SK-N-SH (cell line): Measurements from ENCODE around the gene HIRA.

Source experiments
- CTCF ChIP-seq: fragments of 200-600 bp; sonication (generic); IDR thresholded peaks from 2 replicates; pipeline ENCODE4 v1.6.1; 2017; ENCODE audit warnings: antibody characterized with exemption, mild to moderate bottlenecking, moderate library complexity
- EP300 ChIP-seq, 2 experiments: IDR thresholded peaks; 2 replicates each; pipeline versions ENCODE4 v1.4.0 to v1.6.1; 2012; ENCODE audit warnings: borderline replicate concordance in 1 of 2, low read depth in 1 of 2, low read length in 1 of 2
- EZH2phosphoT487 ChIP-seq: fragments of 200-600 bp; sonication (generic); IDR thresholded peaks from 2 replicates; pipeline ENCODE4 v1.6.1; 2017; ENCODE audit warnings: low read depth, mixed run types, mild to moderate bottlenecking, antibody characterized with exemption, moderate library complexity, borderline replicate concordance
- FOXJ3 ChIP-seq: sonication (generic); formaldehyde crosslinking; IDR thresholded peaks from 2 replicates; pipeline ENCODE4 v1.5.1; 2020; ENCODE audit warnings: mild to moderate bottlenecking, missing genetic modification reagents
- GABPA ChIP-seq: IDR thresholded peaks from 2 replicates; pipeline ENCODE4 v1.4.0; 2012; ENCODE audit warnings: low read depth, mild to moderate bottlenecking
- MAX ChIP-seq: IDR thresholded peaks from 2 replicates; pipeline ENCODE4 v1.4.0; 2012; ENCODE audit warnings: low read depth
- POLR2AphosphoS5 ChIP-seq: IDR thresholded peaks from 2 replicates; pipeline ENCODE4 v1.6.1; 2012; ENCODE audit warnings: low read depth, low read length
- RAD21 ChIP-seq: IDR thresholded peaks from 2 replicates; pipeline ENCODE4 v1.6.1; 2012; ENCODE audit warnings: mild to moderate bottlenecking, low read length
- REST ChIP-seq: IDR thresholded peaks from 2 replicates; pipeline ENCODE4 v1.6.1; 2012; ENCODE audit warnings: mild to moderate bottlenecking, low read depth, low read length, moderate library complexity
- RFX5 ChIP-seq: IDR thresholded peaks from 2 replicates; pipeline ENCODE4 v1.6.1; 2012; ENCODE audit warnings: mild to moderate bottlenecking, improper control_type of control experiment, low read length
- YY1 ChIP-seq: IDR thresholded peaks from 2 replicates; pipeline ENCODE4 v1.4.0; 2012; ENCODE audit warnings: low read depth, mild to moderate bottlenecking
- ZBTB33 ChIP-seq: IDR thresholded peaks from 2 replicates; pipeline ENCODE4 v1.4.0; 2012; ENCODE audit warnings: low read depth, borderline replicate concordance

- no peak for TF ChIP-seq FOXJ3 (CRISPR knock-in tag)
- no peak for TF ChIP-seq CTCF
- no peak for TF ChIP-seq REST
- no peak for TF ChIP-seq MAX
- no peak for TF ChIP-seq EZH2phosphoT487
- no peak for TF ChIP-seq GABPA
- TF ChIP-seq RAD21 = no peak
- no peak for TF ChIP-seq RFX5
- TF ChIP-seq EP300 (IDR thresholded peaks at IDR 0.05; ENCODE audit: borderline replicate concordance in 1 of 2, low read depth in 1 of 2, low read length in 1 of 2) = no peak
- no peak for TF ChIP-seq ZBTB33
- no peak for TF ChIP-seq POLR2AphosphoS5
- TF ChIP-seq YY1 = no peak
Observed at GRCh38 chr22:19393704-19394103, 37.8 kb downstream of the HIRA start.
